ENCODE data around the gene C9orf153. TPM values are rescaled to one million over a fixed set of nuclear protein-coding genes. Genes with fewer than 3 reads are reported as not detected.

The C9orf153 gene
- polyA plus RNA-seq, 1 donor from 2014 or later = not detected

GRCh38 chr9:86262492-86262891 lies 3.0 kb upstream of the C9orf153 start:
- TF ChIP-seq TAF1 (IDR thresholded peaks at IDR 0.05; ENCODE audit: low read depth) = no peak
- no peak for TF ChIP-seq EZH2 (IDR thresholded peaks at IDR 0.05; ENCODE audit: borderline replicate concordance, insufficient read depth, low read length, poor library complexity, severe bottlenecking)
- TF ChIP-seq EP300 (conservative IDR thresholded peaks at IDR 0.05; ENCODE audit: poor library complexity, severe bottlenecking) = no peak
- TF ChIP-seq SMC3 (conservative IDR thresholded peaks at IDR 0.05; ENCODE audit: poor library complexity) = no peak
- no peak for TF ChIP-seq CTCF (IDR thresholded peaks at IDR 0.05; ENCODE audit: poor library complexity, severe bottlenecking)
- TF ChIP-seq REST (IDR thresholded peaks at IDR 0.05; ENCODE audit: borderline replicate concordance) = no peak
- no peak for TF ChIP-seq RAD21 (conservative IDR thresholded peaks at IDR 0.05)
- no peak overlapping the region for H3K4me2 ChIP-seq (ENCODE audit: low read length)
- no peaks in the 10 kb centered on the region for H3K79me2 ChIP-seq (replicated peaks; ENCODE audit: insufficient read depth, low read length)
- H2AFZ ChIP-seq (ENCODE audit: low read depth, low read length) = no peak overlapping the region
- H3F3A ChIP-seq (ENCODE audit: insufficient read depth, low read length, poor library complexity, severe bottlenecking) = no peaks in the 10 kb centered on the region
- H3K9me2 ChIP-seq (ENCODE audit: insufficient read depth, low read length) = no peaks in the 10 kb centered on the region
- H3K27ac ChIP-seq (ENCODE audit: low read length) = no peak overlapping the region
- no peak overlapping the region for H3K4me3 ChIP-seq (ENCODE audit: low read length)
- no peaks in the 10 kb centered on the region for H3K27me3 ChIP-seq (ENCODE audit: insufficient read depth, low read depth, low read length)
- no peaks in the 10 kb centered on the region for H4K20me1 ChIP-seq (ENCODE audit: insufficient read depth)
- no peak overlapping the region for H3K9ac ChIP-seq (ENCODE audit: low read length)
- H3K9me3 ChIP-seq (ENCODE audit: low read length) = no peaks in the 10 kb centered on the region
- H3K36me3 ChIP-seq (ENCODE audit: insufficient read depth, low read length) = no peaks in the 10 kb centered on the region

GRCh38 chr9:86257391-86257790 lies 2.1 kb downstream of the C9orf153 start:
- no peaks in the 10 kb centered on the region for H3K9me2 ChIP-seq (ENCODE audit: insufficient read depth, low read length)
- no peak overlapping the region for H3K4me2 ChIP-seq (ENCODE audit: low read length)
- H3F3A ChIP-seq (ENCODE audit: insufficient read depth, low read length, poor library complexity, severe bottlenecking) = no peaks in the 10 kb centered on the region
- H3K79me2 ChIP-seq (replicated peaks; ENCODE audit: insufficient read depth, low read length) = no peaks in the 10 kb centered on the region
- no peak overlapping the region for H2AFZ ChIP-seq (ENCODE audit: low read depth, low read length)
- no peaks in the 10 kb centered on the region for H4K20me1 ChIP-seq (ENCODE audit: insufficient read depth)
- H3K36me3 ChIP-seq (ENCODE audit: insufficient read depth, low read length) = no peaks in the 10 kb centered on the region
- no peaks in the 10 kb centered on the region for H3K9me3 ChIP-seq (ENCODE audit: low read length)
- TF ChIP-seq POLR2AphosphoS5 (IDR thresholded peaks at IDR 0.05) = peak; percentile 84
- no peak for TF ChIP-seq TAF1 (IDR thresholded peaks at IDR 0.05; ENCODE audit: low read depth)
- TF ChIP-seq EP300 (conservative IDR thresholded peaks at IDR 0.05; ENCODE audit: poor library complexity, severe bottlenecking) = peak; percentile 95
- H3K27ac ChIP-seq (ENCODE audit: low read length) = no peak overlapping the region
- no peak overlapping the region for H3K9ac ChIP-seq (ENCODE audit: low read length)
- no peak overlapping the region for H3K4me3 ChIP-seq (ENCODE audit: low read length)
- H3K27me3 ChIP-seq (ENCODE audit: insufficient read depth, low read depth, low read length) = no peaks in the 10 kb centered on the region

- no peak overlapping the region for H3K9ac ChIP-seq (ENCODE audit: low read length)
Observed at GRCh38 chr9:86256653-86257052, 2.8 kb downstream of the C9orf153 start.

More at GRCh38 chr9:86256653-86257052, 2.8 kb downstream of the C9orf153 start:
- no peaks in the 10 kb centered on the region for H3K9me3 ChIP-seq (ENCODE audit: low read length)
- H3K4me2 ChIP-seq (ENCODE audit: low read length) = no peak overlapping the region
- no peaks in the 10 kb centered on the region for H3K9me2 ChIP-seq (ENCODE audit: insufficient read depth, low read length)
- no peak overlapping the region for H3K27ac ChIP-seq (ENCODE audit: low read length)
- no peaks in the 10 kb centered on the region for H3F3A ChIP-seq (ENCODE audit: insufficient read depth, low read length, poor library complexity, severe bottlenecking)
- no peaks in the 10 kb centered on the region for H4K20me1 ChIP-seq (ENCODE audit: insufficient read depth)
- no peaks in the 10 kb centered on the region for H3K79me2 ChIP-seq (replicated peaks; ENCODE audit: insufficient read depth, low read length)
- TF ChIP-seq MXI1 (conservative IDR thresholded peaks at IDR 0.05; ENCODE audit: poor library complexity, severe bottlenecking) (no peak), RAD21 (conservative IDR thresholded peaks at IDR 0.05) (no peak), TAF1 (IDR thresholded peaks at IDR 0.05; ENCODE audit: low read depth) (no peak), REST (IDR thresholded peaks at IDR 0.05; ENCODE audit: borderline replicate concordance) (no peak), CTCF (IDR thresholded peaks at IDR 0.05; ENCODE audit: poor library complexity, severe bottlenecking) (no peak), POLR2AphosphoS5 (IDR thresholded peaks at IDR 0.05) (no peak), EP300 (conservative IDR thresholded peaks at IDR 0.05; ENCODE audit: poor library complexity, severe bottlenecking) (no peak)
- H3K4me3 ChIP-seq (ENCODE audit: low read length) = no peak overlapping the region
- H3K36me3 ChIP-seq (ENCODE audit: insufficient read depth, low read length) = no peaks in the 10 kb centered on the region
- H3K27me3 ChIP-seq (ENCODE audit: insufficient read depth, low read depth, low read length) = no peaks in the 10 kb centered on the region
- no peak overlapping the region for H2AFZ ChIP-seq (ENCODE audit: low read depth, low read length)
